GM23338 (cell line): Measurements from ENCODE around the gene SETD4. TPM values are rescaled to one million over a fixed set of nuclear protein-coding genes. Genes with fewer than 3 reads are reported as not detected.

Experiments used
- ATAC-seq: fragments of 200-7000 bp; cut with Tn5 transposase; 3 replicates; pipeline ENCODE4 v1.9.1; 2020
- DNase-seq: peaks from one replicate; pipeline ENCODE4 v3.0.0-alpha.2; 2015; ENCODE audit warnings: low spot score
- H2AFZ ChIP-seq: fragments of 200-600 bp; sonication (generic); 2 replicates; pipeline ENCODE4 v1.8.0; 2016; ENCODE audit warnings: antibody characterized with exemption, mild to moderate bottlenecking, moderate library complexity
- H3F3A ChIP-seq: fragments of 200-600 bp; sonication (generic); replicated peaks from 2 replicates; pipeline ENCODE4 v1.8.0; 2017; ENCODE audit warnings: antibody characterized with exemption, mixed run types, low read depth
- H3K27ac ChIP-seq: fragments of 200-600 bp; sonication (generic); 2 replicates; pipeline ENCODE4 v1.6.1; 2016; ENCODE audit warnings: low read depth
- H3K27me3 ChIP-seq: fragments of 200-600 bp; sonication (generic); 2 replicates; pipeline ENCODE4 v1.8.0; 2016; ENCODE audit warnings: mild to moderate bottlenecking, mixed run types, moderate library complexity; ENCODE audit not compliant: insufficient read depth
- H3K36me3 ChIP-seq: fragments of 200-600 bp; sonication (generic); 2 replicates; pipeline ENCODE4 v1.8.0; 2016; ENCODE audit warnings: mild to moderate bottlenecking; ENCODE audit not compliant: insufficient read depth
- H3K4me1 ChIP-seq: fragments of 200-600 bp; sonication (generic); 2 replicates; pipeline ENCODE4 v1.8.0; 2016; ENCODE audit warnings: mild to moderate bottlenecking, moderate library complexity; ENCODE audit not compliant: insufficient read depth
- H3K4me2 ChIP-seq: fragments of 200-600 bp; sonication (generic); 2 replicates; pipeline ENCODE4 v1.7.1; 2017; ENCODE audit warnings: mixed run types
- H3K4me3 ChIP-seq: fragments of 200-600 bp; sonication (generic); 2 replicates; pipeline ENCODE4 v1.6.1; 2016; ENCODE audit warnings: mixed run types
- H3K79me2 ChIP-seq: fragments of 200-600 bp; sonication (generic); replicated peaks from 2 replicates; pipeline ENCODE4 v1.8.0; 2017; ENCODE audit warnings: mild to moderate bottlenecking; ENCODE audit not compliant: insufficient read depth
- H3K9me2 ChIP-seq: fragments of 200-600 bp; sonication (generic); 2 replicates; pipeline ENCODE4 v1.8.0; 2017; ENCODE audit not compliant: insufficient read depth
- H4K20me1 ChIP-seq: fragments of 200-600 bp; sonication (generic); replicated peaks from 2 replicates; pipeline ENCODE4 v1.8.0; 2017; ENCODE audit warnings: mild to moderate bottlenecking; ENCODE audit not compliant: insufficient read depth
- H3K27ac Mint-ChIP-seq: 2 replicates; pipeline ENCODE4 v1.8.0; 2020; ENCODE audit warnings: inconsistent platforms, mild to moderate bottlenecking, moderate library complexity, mixed read lengths
- H3K27me3 Mint-ChIP-seq: 3 replicates; pipeline ENCODE4 v1.8.0; 2022; ENCODE audit warnings: low read depth, mild to moderate bottlenecking, moderate library complexity, mixed read lengths, inconsistent platforms; ENCODE audit not compliant: insufficient read depth, poor library complexity
- H3K36me3 Mint-ChIP-seq: 3 replicates; pipeline ENCODE4 v1.8.0; 2021; ENCODE audit warnings: low read depth, mild to moderate bottlenecking, inconsistent platforms, moderate library complexity, mixed read lengths
- H3K4me1 Mint-ChIP-seq: 3 replicates; pipeline ENCODE4 v1.8.0; 2020; ENCODE audit warnings: mild to moderate bottlenecking, inconsistent platforms, mixed read lengths
- H3K4me3 Mint-ChIP-seq: 3 replicates; pipeline ENCODE4 v1.8.0; 2021; ENCODE audit warnings: moderate library complexity, mild to moderate bottlenecking, inconsistent platforms, mixed read lengths
- H3K9me3 Mint-ChIP-seq: 3 replicates; pipeline ENCODE4 v1.8.0; 2020; ENCODE audit warnings: moderate library complexity, mild to moderate bottlenecking, inconsistent platforms, mixed read lengths
- CREB1 ChIP-seq: fragments of 250-450 bp; sonication (Bioruptor Pico); IDR thresholded peaks from 2 replicates; pipeline ENCODE4 v1.5.0; 2020; ENCODE audit warnings: low read depth, mild to moderate bottlenecking, moderate library complexity
- CTCF ChIP-seq, 2 experiments: fragments of 200-600 bp in 1 of 2; sonication (generic) in 1 of 2; conservative IDR thresholded peaks; 2 replicates each; pipeline versions ENCODE4 v1.5.1 to v1.6.1; 2016 to 2017; ENCODE audit warnings: antibody characterized with exemption in 2 of 2, low read depth in 2 of 2, mild to moderate bottlenecking in 2 of 2, moderate library complexity in 1 of 2
- NANOG ChIP-seq: IDR thresholded peaks from 2 replicates; pipeline ENCODE4 v1.6.1; 2016; ENCODE audit warnings: antibody characterized with exemption, borderline replicate concordance
- POLR2AphosphoS5 ChIP-seq: IDR thresholded peaks from 2 replicates; pipeline ENCODE4 v1.6.1; 2016; ENCODE audit warnings: antibody characterized with exemption, low read depth
- REST ChIP-seq: IDR thresholded peaks from one replicate; pipeline ENCODE4 v1.6.1; 2018; ENCODE audit warnings: antibody characterized with exemption; ENCODE audit not compliant: unreplicated experiment
- ZNF331 ChIP-seq: fragments of 250-450 bp; sonication (Bioruptor Pico); IDR thresholded peaks from 2 replicates; pipeline ENCODE4 v1.5.0; 2020; ENCODE audit warnings: low read depth, mild to moderate bottlenecking, moderate library complexity
- polyA plus RNA-seq: library from polyadenylated mRNA; unstranded; fragments of >200 nt; fragmentation: Nextera tagmentation; extraction: Ambion mirVana; gene quantifications from 2 replicates; pipeline ENCODE4 v1.2.1, GENCODE V29; 2016
- total RNA-seq: library from RNA; depleted of rRNA; stranded (reverse); fragments of >200 nt; shearing (Covaris generic); gene quantifications from 2 replicates; pipeline ENCODE4 v1.2.3, GENCODE V29; 2014
- TF ChIP-seq, protein P1 (sequence below): fragments of 250-450 bp; sonication (Bioruptor Pico); IDR thresholded peaks from 2 replicates; pipeline ENCODE4 v1.5.0; 2020; ENCODE audit warnings: mild to moderate bottlenecking, moderate library complexity

SETD4 gene
- total and polyA plus RNA-seq, 2 experiments from 2014 or later: 32.5 to 45.1 TPM

GRCh38 chr21:36097427-36098181, 37.3 kb upstream of the SETD4 start:
- peaks cover 10% of the 10 kb centered on the region for H3K27me3 Mint-ChIP-seq

More at GRCh38 chr21:36097427-36098181, 37.3 kb upstream of the SETD4 start:
- Mint-ChIP-seq H3K4me1 (peaks cover 64% of the 10 kb centered on the region), H3K9me3 (peaks cover 46% of the 10 kb centered on the region), H3K36me3 (peaks cover 53% of the 10 kb centered on the region), H3K27ac (peak overlapping the region; percentile 97), H3K4me3 (no peak overlapping the region)
- Histone ChIP-seq H3K36me3 (peaks cover 18% of the 10 kb centered on the region), H3K9me2 (no peaks in the 10 kb centered on the region), H3F3A (0 out of 2 replicates have a peak, but pooled peaks cover 9% of the 10 kb centered on the region), H3K79me2 (no peaks in the 10 kb centered on the region), H3K27ac (peak overlapping the region; percentile 98), H3K4me2 (peak overlapping the region; percentile 17), H2AFZ (no peak overlapping the region), H3K4me3 (peak overlapping the region; percentile 24), H3K27me3 (no peaks in the 10 kb centered on the region), H4K20me1 (no peaks in the 10 kb centered on the region), H3K4me1 (peaks cover 54% of the 10 kb centered on the region)
- TF ChIP-seq ZNF331 (CRISPR knock-in tag): no peak
- no peak for TF ChIP-seq CREB1 (CRISPR knock-in tag)
- TF ChIP-seq, protein P1, sequence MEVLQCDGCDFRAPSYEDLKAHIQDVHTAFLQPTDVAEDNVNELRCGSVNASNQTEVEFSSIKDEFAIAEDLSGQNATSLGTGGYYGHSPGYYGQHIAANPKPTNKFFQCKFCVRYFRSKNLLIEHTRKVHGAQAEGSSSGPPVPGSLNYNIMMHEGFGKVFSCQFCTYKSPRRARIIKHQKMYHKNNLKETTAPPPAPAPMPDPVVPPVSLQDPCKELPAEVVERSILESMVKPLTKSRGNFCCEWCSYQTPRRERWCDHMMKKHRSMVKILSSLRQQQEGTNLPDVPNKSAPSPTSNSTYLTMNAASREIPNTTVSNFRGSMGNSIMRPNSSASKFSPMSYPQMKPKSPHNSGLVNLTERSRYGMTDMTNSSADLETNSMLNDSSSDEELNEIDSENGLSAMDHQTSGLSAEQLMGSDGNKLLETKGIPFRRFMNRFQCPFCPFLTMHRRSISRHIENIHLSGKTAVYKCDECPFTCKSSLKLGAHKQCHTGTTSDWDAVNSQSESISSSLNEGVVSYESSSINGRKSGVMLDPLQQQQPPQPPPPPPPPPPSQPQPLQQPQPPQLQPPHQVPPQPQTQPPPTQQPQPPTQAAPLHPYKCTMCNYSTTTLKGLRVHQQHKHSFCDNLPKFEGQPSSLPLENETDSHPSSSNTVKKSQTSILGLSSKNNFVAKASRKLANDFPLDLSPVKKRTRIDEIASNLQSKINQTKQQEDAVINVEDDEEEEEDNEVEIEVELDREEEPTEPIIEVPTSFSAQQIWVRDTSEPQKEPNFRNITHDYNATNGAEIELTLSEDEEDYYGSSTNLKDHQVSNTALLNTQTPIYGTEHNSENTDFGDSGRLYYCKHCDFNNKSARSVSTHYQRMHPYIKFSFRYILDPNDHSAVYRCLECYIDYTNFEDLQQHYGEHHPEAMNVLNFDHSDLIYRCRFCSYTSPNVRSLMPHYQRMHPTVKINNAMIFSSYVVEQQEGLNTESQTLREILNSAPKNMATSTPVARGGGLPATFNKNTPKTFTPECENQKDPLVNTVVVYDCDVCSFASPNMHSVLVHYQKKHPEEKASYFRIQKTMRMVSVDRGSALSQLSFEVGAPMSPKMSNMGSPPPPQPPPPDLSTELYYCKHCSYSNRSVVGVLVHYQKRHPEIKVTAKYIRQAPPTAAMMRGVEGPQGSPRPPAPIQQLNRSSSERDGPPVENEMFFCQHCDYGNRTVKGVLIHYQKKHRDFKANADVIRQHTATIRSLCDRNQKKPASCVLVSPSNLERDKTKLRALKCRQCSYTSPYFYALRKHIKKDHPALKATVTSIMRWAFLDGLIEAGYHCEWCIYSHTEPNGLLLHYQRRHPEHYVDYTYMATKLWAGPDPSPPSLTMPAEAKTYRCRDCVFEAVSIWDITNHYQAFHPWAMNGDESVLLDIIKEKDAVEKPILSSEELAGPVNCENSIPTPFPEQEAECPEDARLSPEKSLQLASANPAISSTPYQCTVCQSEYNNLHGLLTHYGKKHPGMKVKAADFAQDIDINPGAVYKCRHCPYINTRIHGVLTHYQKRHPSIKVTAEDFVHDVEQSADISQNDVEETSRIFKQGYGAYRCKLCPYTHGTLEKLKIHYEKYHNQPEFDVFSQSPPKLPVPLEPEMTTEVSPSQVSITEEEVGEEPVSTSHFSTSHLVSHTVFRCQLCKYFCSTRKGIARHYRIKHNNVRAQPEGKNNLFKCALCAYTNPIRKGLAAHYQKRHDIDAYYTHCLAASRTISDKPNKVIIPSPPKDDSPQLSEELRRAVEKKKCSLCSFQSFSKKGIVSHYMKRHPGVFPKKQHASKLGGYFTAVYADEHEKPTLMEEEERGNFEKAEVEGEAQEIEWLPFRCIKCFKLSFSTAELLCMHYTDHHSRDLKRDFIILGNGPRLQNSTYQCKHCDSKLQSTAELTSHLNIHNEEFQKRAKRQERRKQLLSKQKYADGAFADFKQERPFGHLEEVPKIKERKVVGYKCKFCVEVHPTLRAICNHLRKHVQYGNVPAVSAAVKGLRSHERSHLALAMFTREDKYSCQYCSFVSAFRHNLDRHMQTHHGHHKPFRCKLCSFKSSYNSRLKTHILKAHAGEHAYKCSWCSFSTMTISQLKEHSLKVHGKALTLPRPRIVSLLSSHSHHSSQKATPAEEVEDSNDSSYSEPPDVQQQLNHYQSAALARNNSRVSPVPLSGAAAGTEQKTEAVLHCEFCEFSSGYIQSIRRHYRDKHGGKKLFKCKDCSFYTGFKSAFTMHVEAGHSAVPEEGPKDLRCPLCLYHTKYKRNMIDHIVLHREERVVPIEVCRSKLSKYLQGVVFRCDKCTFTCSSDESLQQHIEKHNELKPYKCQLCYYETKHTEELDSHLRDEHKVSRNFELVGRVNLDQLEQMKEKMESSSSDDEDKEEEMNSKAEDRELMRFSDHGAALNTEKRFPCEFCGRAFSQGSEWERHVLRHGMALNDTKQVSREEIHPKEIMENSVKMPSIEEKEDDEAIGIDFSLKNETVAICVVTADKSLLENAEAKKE (CRISPR knock-in tag): no peak
- peak; percentile 30; the same call in 1 of the 2 replicates for TF ChIP-seq POLR2AphosphoS5
- no peak for TF ChIP-seq REST
- peak; percentile 33; the same call in 1 of the 2 replicates for TF ChIP-seq NANOG
- no peak for TF ChIP-seq CTCF (conservative IDR thresholded peaks at IDR 0.05; ENCODE audit: low read depth in 2 of 2)
- peak; percentile 20 for ATAC-seq
- no peak for DNase-seq
